Measurements from ENCODE around the gene SMTNL2. TPM values are rescaled to one million over a fixed set of nuclear protein-coding genes. Genes with fewer than 3 reads are reported as not detected.

Gene SMTNL2
- total and polyA plus RNA-seq, 9 of the 15 experiments (the other 6 are each of a cell fraction or from before 2014, with no cell fraction given) = not detected

- TF ChIP-seq, protein P1, sequence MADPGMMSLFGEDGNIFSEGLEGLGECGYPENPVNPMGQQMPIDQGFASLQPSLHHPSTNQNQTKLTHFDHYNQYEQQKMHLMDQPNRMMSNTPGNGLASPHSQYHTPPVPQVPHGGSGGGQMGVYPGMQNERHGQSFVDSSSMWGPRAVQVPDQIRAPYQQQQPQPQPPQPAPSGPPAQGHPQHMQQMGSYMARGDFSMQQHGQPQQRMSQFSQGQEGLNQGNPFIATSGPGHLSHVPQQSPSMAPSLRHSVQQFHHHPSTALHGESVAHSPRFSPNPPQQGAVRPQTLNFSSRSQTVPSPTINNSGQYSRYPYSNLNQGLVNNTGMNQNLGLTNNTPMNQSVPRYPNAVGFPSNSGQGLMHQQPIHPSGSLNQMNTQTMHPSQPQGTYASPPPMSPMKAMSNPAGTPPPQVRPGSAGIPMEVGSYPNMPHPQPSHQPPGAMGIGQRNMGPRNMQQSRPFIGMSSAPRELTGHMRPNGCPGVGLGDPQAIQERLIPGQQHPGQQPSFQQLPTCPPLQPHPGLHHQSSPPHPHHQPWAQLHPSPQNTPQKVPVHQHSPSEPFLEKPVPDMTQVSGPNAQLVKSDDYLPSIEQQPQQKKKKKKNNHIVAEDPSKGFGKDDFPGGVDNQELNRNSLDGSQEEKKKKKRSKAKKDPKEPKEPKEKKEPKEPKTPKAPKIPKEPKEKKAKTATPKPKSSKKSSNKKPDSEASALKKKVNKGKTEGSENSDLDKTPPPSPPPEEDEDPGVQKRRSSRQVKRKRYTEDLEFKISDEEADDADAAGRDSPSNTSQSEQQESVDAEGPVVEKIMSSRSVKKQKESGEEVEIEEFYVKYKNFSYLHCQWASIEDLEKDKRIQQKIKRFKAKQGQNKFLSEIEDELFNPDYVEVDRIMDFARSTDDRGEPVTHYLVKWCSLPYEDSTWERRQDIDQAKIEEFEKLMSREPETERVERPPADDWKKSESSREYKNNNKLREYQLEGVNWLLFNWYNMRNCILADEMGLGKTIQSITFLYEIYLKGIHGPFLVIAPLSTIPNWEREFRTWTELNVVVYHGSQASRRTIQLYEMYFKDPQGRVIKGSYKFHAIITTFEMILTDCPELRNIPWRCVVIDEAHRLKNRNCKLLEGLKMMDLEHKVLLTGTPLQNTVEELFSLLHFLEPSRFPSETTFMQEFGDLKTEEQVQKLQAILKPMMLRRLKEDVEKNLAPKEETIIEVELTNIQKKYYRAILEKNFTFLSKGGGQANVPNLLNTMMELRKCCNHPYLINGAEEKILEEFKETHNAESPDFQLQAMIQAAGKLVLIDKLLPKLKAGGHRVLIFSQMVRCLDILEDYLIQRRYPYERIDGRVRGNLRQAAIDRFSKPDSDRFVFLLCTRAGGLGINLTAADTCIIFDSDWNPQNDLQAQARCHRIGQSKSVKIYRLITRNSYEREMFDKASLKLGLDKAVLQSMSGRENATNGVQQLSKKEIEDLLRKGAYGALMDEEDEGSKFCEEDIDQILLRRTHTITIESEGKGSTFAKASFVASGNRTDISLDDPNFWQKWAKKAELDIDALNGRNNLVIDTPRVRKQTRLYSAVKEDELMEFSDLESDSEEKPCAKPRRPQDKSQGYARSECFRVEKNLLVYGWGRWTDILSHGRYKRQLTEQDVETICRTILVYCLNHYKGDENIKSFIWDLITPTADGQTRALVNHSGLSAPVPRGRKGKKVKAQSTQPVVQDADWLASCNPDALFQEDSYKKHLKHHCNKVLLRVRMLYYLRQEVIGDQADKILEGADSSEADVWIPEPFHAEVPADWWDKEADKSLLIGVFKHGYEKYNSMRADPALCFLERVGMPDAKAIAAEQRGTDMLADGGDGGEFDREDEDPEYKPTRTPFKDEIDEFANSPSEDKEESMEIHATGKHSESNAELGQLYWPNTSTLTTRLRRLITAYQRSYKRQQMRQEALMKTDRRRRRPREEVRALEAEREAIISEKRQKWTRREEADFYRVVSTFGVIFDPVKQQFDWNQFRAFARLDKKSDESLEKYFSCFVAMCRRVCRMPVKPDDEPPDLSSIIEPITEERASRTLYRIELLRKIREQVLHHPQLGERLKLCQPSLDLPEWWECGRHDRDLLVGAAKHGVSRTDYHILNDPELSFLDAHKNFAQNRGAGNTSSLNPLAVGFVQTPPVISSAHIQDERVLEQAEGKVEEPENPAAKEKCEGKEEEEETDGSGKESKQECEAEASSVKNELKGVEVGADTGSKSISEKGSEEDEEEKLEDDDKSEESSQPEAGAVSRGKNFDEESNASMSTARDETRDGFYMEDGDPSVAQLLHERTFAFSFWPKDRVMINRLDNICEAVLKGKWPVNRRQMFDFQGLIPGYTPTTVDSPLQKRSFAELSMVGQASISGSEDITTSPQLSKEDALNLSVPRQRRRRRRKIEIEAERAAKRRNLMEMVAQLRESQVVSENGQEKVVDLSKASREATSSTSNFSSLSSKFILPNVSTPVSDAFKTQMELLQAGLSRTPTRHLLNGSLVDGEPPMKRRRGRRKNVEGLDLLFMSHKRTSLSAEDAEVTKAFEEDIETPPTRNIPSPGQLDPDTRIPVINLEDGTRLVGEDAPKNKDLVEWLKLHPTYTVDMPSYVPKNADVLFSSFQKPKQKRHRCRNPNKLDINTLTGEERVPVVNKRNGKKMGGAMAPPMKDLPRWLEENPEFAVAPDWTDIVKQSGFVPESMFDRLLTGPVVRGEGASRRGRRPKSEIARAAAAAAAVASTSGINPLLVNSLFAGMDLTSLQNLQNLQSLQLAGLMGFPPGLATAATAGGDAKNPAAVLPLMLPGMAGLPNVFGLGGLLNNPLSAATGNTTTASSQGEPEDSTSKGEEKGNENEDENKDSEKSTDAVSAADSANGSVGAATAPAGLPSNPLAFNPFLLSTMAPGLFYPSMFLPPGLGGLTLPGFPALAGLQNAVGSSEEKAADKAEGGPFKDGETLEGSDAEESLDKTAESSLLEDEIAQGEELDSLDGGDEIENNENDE (IDR thresholded peaks at IDR 0.05; ENCODE audit: low read depth, low read length) = no peak
- TF ChIP-seq ZBTB34 (CRISPR knock-in tag; IDR thresholded peaks at IDR 0.05) (no peak), NCOA2 (IDR thresholded peaks at IDR 0.05; ENCODE audit: partially characterized antibody in 2 of 2) (no peak), E2F3 (CRISPR knock-in tag; IDR thresholded peaks at IDR 0.05) (no peak), ZNF143 (CRISPR knock-in tag; IDR thresholded peaks at IDR 0.05) (no peak), HIVEP1 (CRISPR knock-in tag; IDR thresholded peaks at IDR 0.05) (no peak), ZBTB7A (IDR thresholded peaks at IDR 0.05; ENCODE audit: borderline replicate concordance, control insufficient read depth, low read depth, low read length) (no peak), MTA2 (IDR thresholded peaks at IDR 0.05; ENCODE audit: low read depth) (no peak), FOSL1 (tag; conservative IDR thresholded peaks at IDR 0.05) (no peak), ZNF695 (CRISPR knock-in tag; IDR thresholded peaks at IDR 0.05) (no peak), ELF4 (CRISPR knock-in tag; IDR thresholded peaks at IDR 0.05) (no peak), ZNF324 (CRISPR knock-in tag; IDR thresholded peaks at IDR 0.05) (no peak)
These were observed 7.5 kb upstream of the SMTNL2 start (continued) for GRCh38 chr17:4576729-4577322.
